T-cell (primary cell): ENCODE measurements around the gene HERC2. TPM values are rescaled to one million over a fixed set of nuclear protein-coding genes. Genes with fewer than 3 reads are reported as not detected.
"Not testable (repeated sequence)": the region's sequence is repeated elsewhere in the genome, so short reads cannot be mapped to it uniquely, and the experiment has no call there.

Experiments used
- ATAC-seq, 4 experiments: fragments of 200-7000 bp in 3 of 4; fragments of 150-1000 bp in 1 of 4; cut with Tn5 transposase; replicated peaks in 1 of 4; 1 replicate in 3 of 4; 2 replicates in 1 of 4; pipeline ENCODE4 v1.10.0; 2021; ENCODE audit warnings: moderate library complexity in 3 of 4, mild to moderate bottlenecking in 2 of 4, moderate number of reproducible peaks in 1 of 4
- CTCF ChIA-PET, 2 donors: fragments of 300-600 bp; sonication (Branson Sonifier 250); formaldehyde crosslinking; loops; one replicate each; lab custom pipeline; 2022; ENCODE audit warnings: antibody characterized with exemption in 2 of 2; lab: Charles Lee
- POLR2A ChIA-PET, 2 donors: fragments of 300-600 bp; sonication (Branson Sonifier 250); formaldehyde crosslinking; loops; one replicate each; lab custom pipeline; 2022; ENCODE audit warnings: antibody characterized with exemption in 2 of 2; lab: Charles Lee
- DNase-seq, 35 experiments: peaks; one replicate each; pipeline versions ENCODE4 v3.0.0 to v3.0.0-alpha.2; 2013 to 2023
- H3K27ac ChIP-seq: one replicate; pipeline ENCODE4 v1.5.1; 2013; ENCODE audit warnings: low read length
- H3K27me3 ChIP-seq, 2 experiments: replicated peaks in 1 of 2; 1 replicate in 1 of 2; 2 replicates in 1 of 2; pipeline versions ENCODE4 v1.6.1 to v1.7.0; 2013; ENCODE audit warnings: low read length in 1 of 2, mixed read lengths in 1 of 2; ENCODE audit not compliant: control insufficient read depth in 2 of 2, insufficient read depth in 2 of 2; ENCODE audit errors: extremely low read depth in 1 of 2
- H3K36me3 ChIP-seq, 2 donors: 1 replicate in 1 of 2; 2 replicates in 1 of 2; pipeline versions ENCODE4 v1.6.1 to v1.7.0; 2013; ENCODE audit warnings: low read length in 1 of 2; ENCODE audit not compliant: control insufficient read depth in 2 of 2, insufficient read depth in 1 of 2; ENCODE audit errors: extremely low read depth in 1 of 2
- H3K4me1 ChIP-seq, 2 experiments: 1 replicate in 1 of 2; 2 replicates in 1 of 2; pipeline versions ENCODE4 v1.6.1 to v1.7.0; 2013; ENCODE audit warnings: low read length in 2 of 2, mixed read lengths in 1 of 2; ENCODE audit not compliant: insufficient read depth in 2 of 2, control insufficient read depth in 1 of 2; ENCODE audit errors: extremely low read depth in 1 of 2
- H3K4me3 ChIP-seq, 2 donors: 1 replicate in 1 of 2; 2 replicates in 1 of 2; pipeline versions ENCODE4 v1.5.1 to v1.7.0; 2013; ENCODE audit warnings: mild to moderate bottlenecking in 2 of 2, low read length in 1 of 2, moderate library complexity in 1 of 2; ENCODE audit not compliant: control insufficient read depth in 1 of 2; ENCODE audit errors: extremely low read depth in 1 of 2
- H3K9me3 ChIP-seq: 2 replicates; pipeline ENCODE4 v1.7.0; 2013
- H3K27ac Mint-ChIP-seq, 2 donors: one replicate each; pipeline ENCODE4 v1.8.0; 2020 to 2021; ENCODE audit warnings: mild to moderate bottlenecking in 2 of 2, mixed read lengths in 2 of 2
- H3K27me3 Mint-ChIP-seq, 2 donors: one replicate each; pipeline ENCODE4 v1.8.0; 2021 to 2022; ENCODE audit warnings: mixed read lengths in 2 of 2
- H3K36me3 Mint-ChIP-seq: one replicate; pipeline ENCODE4 v1.8.0; 2021; ENCODE audit warnings: mixed read lengths
- H3K4me1 Mint-ChIP-seq, 3 donors: one replicate each; pipeline ENCODE4 v1.8.0; 2020 to 2022; ENCODE audit warnings: mixed read lengths in 3 of 3, mild to moderate bottlenecking in 1 of 3
- H3K4me3 Mint-ChIP-seq, 3 donors: one replicate each; pipeline ENCODE4 v1.8.0; 2020 to 2022; ENCODE audit warnings: mild to moderate bottlenecking in 3 of 3, mixed read lengths in 3 of 3, moderate library complexity in 3 of 3
- H3K9me3 Mint-ChIP-seq, 3 donors: one replicate each; pipeline ENCODE4 v1.8.0; 2020 to 2022; ENCODE audit warnings: mixed read lengths in 3 of 3
- WGBS: methylation state at CpG from one replicate; pipeline ENCODE4 v1.1.5; 2013; ENCODE audit warnings: missing lambda C conversion rate; ENCODE audit not compliant: insufficient coverage; 5-methylcytosine and 5-hydroxymethylcytosine counted together
- total RNA-seq, 35 experiments: library from RNA in 6 of 35; stranded (reverse) in 6 of 35; fragments of 120-200 nt in 1 of 35; gene quantifications; one replicate each; pipeline versions ENCODE4 v1.2.1 to v1.2.4 and lab custom pipeline; 2013 to 2026

The HERC2 gene
- total RNA-seq, 5 donors from 2014 or later (not counting 1 experiment from before 2014, with no cell fraction given), result 46.4 to 65.5 (median 55.4) TPM

DNA sequence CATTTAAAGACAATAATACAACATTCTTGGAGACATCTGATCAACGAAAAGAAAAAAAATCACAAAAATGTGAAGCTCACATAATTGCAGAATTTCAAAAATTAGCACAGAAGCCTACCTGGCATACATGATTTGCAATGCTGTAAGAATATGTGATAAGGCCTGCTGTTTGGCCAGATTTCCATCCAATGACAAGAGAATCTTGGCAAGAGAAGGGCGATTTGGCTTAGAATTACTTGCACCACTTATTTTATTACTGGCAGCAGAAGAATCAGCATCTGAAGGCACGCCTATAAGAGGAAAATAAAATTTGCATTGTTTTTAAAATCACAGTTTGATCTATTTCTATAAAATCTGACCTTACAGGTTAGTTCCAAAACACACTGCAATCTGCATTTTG is 152.6 kb downstream of the HERC2 start:
- no peaks in the 10 kb centered on the region for H3K27me3 Mint-ChIP-seq
- H3K36me3 Mint-ChIP-seq, result peaks cover 86% of the 10 kb centered on the region
- Histone ChIP-seq H3K27ac (no peak overlapping the region), H3K27me3 (no peaks in the 10 kb centered on the region), H3K4me1 (no peaks in the 10 kb centered on the region), H3K9me3 (no peaks in the 10 kb centered on the region), H3K36me3 (peaks cover 2 to 41% of the 10 kb centered on the region in 2 donors), H3K4me3 (no peak overlapping the region)
- DNase-seq (no peak), ATAC-seq (no peak)
- H3K4me3 Mint-ChIP-seq, result no peak overlapping the region
- POLR2A ChIA-PET, result no interaction called here
- H3K27ac Mint-ChIP-seq, result no peak overlapping the region
- no peaks in the 10 kb centered on the region for H3K9me3 Mint-ChIP-seq
- CTCF ChIA-PET, result interaction anchor here in 1 of 2 donors (0.7 kb wide), 1 partner anchor 97 kb away, joined by 4 read pairs; no protein-coding TSS in a partner anchor
- no peaks in the 10 kb centered on the region for H3K4me1 Mint-ChIP-seq
- no CpG with 5 or more reads among the region's 3 CpGs for WGBS

DNA sequence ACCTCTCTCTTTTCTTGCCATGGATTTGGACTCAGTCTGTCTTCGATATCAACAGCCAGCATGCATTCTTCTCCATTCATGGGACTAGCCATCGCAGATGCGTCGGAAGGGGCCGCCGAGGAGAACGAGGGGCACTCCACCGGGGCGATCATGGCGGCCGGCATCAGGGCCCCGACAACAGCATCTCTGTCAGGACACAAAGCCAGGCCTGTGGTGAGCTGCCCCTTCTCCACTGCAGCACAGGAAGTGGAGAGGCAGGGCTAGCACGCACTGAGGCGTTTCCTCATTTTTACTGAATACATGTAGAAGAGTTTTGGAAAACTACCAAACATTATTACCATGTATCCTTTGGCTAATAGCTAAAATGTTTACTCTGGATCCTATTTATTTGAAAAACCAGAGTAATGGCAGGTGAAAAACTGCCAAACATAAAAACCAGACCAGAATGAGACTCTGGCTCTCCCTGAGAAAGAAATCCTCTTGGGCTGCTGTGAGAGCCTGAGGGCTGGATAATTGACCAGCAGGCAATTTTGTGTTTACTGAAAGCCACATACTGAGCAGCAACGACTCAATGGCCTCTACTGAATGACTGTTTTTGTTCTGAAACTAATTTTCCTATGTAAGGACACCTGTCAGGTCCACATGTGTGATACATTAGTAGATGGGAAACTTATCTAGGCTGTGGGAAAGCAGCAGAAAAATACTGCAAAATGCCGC is 153.4 kb downstream of the HERC2 start:
- DNase-seq, H3K9me3 ChIP-seq, H3K27ac ChIP-seq, H3K4me1 Mint-ChIP-seq, H3K4me3 Mint-ChIP-seq, H3K9me3 Mint-ChIP-seq, H3K4me1 ChIP-seq, H3K4me3 ChIP-seq, H3K27me3 Mint-ChIP-seq, H3K27me3 ChIP-seq, CTCF ChIA-PET, POLR2A ChIA-PET, H3K27ac Mint-ChIP-seq: not testable (repeated sequence)
- H3K36me3 ChIP-seq, result peaks cover 2 to 38% of the 10 kb centered on the region in 2 donors
- ATAC-seq, result peak in 1 of 4 experiments; percentile 53
- WGBS, result 85% methylated on average over 10 of the region's 16 CpGs
- H3K36me3 Mint-ChIP-seq, result peaks cover 86% of the 10 kb centered on the region

DNA sequence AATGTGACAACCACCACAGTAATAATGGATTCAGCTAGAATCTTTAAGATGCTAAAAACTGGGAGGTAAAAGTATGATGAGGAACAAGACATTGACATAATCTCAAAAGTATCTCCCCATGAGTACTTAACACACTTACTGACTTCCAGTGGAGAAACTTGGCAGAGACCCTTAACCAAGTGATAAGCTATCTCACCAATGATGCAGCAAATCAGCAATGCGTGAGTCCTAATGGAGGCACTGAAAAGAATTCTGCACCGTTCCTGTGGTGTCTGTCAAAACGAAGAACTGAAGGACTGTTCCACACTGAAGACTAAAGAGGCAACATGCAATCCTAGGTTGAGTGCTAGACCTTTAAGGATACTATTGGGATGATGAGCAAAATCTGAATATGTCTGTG is 154.9 kb downstream of the HERC2 start:
- DNase-seq (no peak), ATAC-seq (no peak)
- peaks cover 2 to 48% of the 10 kb centered on the region in 2 donors for H3K36me3 ChIP-seq
- ChIA-PET CTCF (no interaction called here), POLR2A (no interaction called here)
- Mint-ChIP-seq H3K27ac (no peak overlapping the region), H3K4me3 (no peak overlapping the region), H3K27me3 (no peaks in the 10 kb centered on the region), H3K36me3 (peaks cover 87% of the 10 kb centered on the region), H3K4me1 (no peaks in the 10 kb centered on the region), H3K9me3 (no peaks in the 10 kb centered on the region)
- H3K4me1 ChIP-seq, result no peaks in the 10 kb centered on the region
- H3K9me3 ChIP-seq, result no peaks in the 10 kb centered on the region
- 100% methylated on average over 3 of the region's 3 CpGs for WGBS
- no peak overlapping the region for H3K27ac ChIP-seq
- no peak overlapping the region for H3K4me3 ChIP-seq
- H3K27me3 ChIP-seq, result no peaks in the 10 kb centered on the region

DNA sequence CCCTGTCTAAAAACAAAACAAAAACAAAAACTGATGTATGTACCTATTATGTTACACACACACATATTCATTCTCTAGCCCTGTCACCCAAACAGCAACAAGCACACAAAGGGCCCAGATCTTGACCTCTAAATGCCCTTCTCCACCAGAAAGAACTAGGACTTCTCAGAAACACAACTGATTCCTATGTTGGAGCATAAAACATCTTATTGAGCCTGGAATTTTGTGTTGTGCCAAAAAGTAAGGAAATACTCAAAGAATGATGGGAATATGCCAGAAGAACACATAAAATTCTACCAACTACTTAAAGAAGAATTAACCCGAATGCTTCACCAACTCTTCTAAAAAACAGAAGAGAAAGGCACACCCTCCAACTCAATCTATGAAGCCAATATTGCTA is 156.2 kb downstream of the HERC2 start:
- WGBS, result no CpG with 5 or more reads among the region's 1 CpG
- Mint-ChIP-seq H3K9me3 (no peaks in the 10 kb centered on the region), H3K4me1 (no peaks in the 10 kb centered on the region), H3K27me3 (no peaks in the 10 kb centered on the region), H3K36me3 (peaks cover 88% of the 10 kb centered on the region), H3K4me3 (no peak overlapping the region), H3K27ac (no peak overlapping the region)
- Histone ChIP-seq H3K36me3 (peaks cover 2 to 55% of the 10 kb centered on the region in 2 donors), H3K27me3 (no peaks in the 10 kb centered on the region), H3K4me1 (no peaks in the 10 kb centered on the region), H3K9me3 (no peaks in the 10 kb centered on the region), H3K4me3 (no peak overlapping the region), H3K27ac (no peak overlapping the region)
- DNase-seq (no peak), ATAC-seq (no peak)
- ChIA-PET POLR2A (no interaction called here), CTCF (no interaction called here)

DNA sequence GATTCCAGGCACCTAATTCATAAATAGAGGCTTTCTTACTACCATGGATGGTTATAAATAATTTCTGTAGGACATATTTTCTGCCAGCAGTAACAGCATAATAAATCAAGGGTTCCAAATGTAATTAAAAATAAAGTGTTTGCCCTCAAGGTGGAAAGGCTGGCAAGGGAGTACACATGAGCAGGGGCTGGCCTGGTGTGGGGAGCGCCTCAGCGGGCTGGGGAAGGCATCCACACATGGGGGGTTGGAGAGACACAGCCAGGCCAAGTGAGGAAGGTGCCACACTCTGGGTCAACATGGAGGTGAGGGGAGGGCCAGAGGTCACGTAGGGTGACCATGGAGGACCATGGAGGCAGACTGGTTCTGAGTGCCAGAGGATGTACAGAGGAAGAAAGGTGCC is 157.1 kb downstream of the HERC2 start:
- Mint-ChIP-seq H3K4me3 (no peak overlapping the region), H3K27ac (peak overlapping the region in 1 of 2 donors; percentile 46), H3K9me3 (no peaks in the 10 kb centered on the region), H3K27me3 (no peaks in the 10 kb centered on the region), H3K36me3 (peaks cover 88% of the 10 kb centered on the region), H3K4me1 (no peaks in the 10 kb centered on the region)
- Histone ChIP-seq H3K36me3 (peaks cover 2 to 55% of the 10 kb centered on the region in 2 donors), H3K27me3 (no peaks in the 10 kb centered on the region), H3K4me3 (no peak overlapping the region), H3K27ac (no peak overlapping the region), H3K9me3 (no peaks in the 10 kb centered on the region), H3K4me1 (no peaks in the 10 kb centered on the region)
- no peak for DNase-seq
- WGBS, result 100% methylated on average over 3 of the region's 3 CpGs
- ChIA-PET CTCF (no interaction called here), POLR2A (no interaction called here)
- no peak for ATAC-seq

DNA sequence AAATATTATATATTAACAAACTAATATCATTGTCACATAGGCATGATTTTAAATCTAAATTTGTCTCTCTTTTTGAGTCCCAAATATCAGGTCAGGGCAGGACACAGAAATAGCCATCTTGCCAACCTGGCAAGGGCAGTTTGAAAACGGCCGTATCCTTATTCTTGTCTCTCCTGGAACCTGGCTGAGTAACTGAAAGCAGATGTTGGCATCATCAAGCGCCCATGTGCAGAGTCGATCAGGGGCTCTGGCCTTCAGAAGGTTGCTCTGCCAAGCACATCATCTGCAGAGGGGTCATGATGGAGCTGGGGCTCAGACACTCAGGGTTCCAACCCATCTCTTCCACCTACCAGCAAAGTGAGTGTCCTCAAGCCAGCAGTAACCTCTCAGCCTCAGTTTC is 167.7 kb downstream of the HERC2 start:
- Mint-ChIP-seq H3K9me3 (peaks cover 9 to 19% (median 13%) of the 10 kb centered on the region in 3 donors), H3K27me3 (no peaks in the 10 kb centered on the region), H3K4me1 (no peaks in the 10 kb centered on the region), H3K4me3 (no peak overlapping the region), H3K36me3 (peaks cover 45% of the 10 kb centered on the region), H3K27ac (peak overlapping the region in 1 of 2 donors; percentile 12)
- Histone ChIP-seq H3K4me3 (no peak overlapping the region), H3K4me1 (no peaks in the 10 kb centered on the region), H3K36me3 (peaks cover 2 to 5% of the 10 kb centered on the region in 2 donors), H3K27me3 (no peaks in the 10 kb centered on the region), H3K27ac (no peak overlapping the region), H3K9me3 (no peaks in the 10 kb centered on the region)
- CTCF ChIA-PET, result no interaction called here
- POLR2A ChIA-PET, result no interaction called here
- WGBS, result 100% methylated on average over 4 of the region's 4 CpGs
- DNase-seq, result no peak
- no peak for ATAC-seq
